RWPE1 (cell line): ENCODE results near the gene TPRKB.
"Not testable (repeated sequence)": the region's sequence is repeated elsewhere in the genome, so short reads cannot be mapped to it uniquely, and the experiment has no call there.

Source experiments
- CTCF ChIA-PET: fragments of 350-600 bp; sonication (Branson Sonifier 250); formaldehyde crosslinking; extraction: SDS; loops from one replicate; lab custom pipeline; 2021; lab: Yijun Ruan, JAX
- POLR2A ChIA-PET: fragments of 400-600 bp; formaldehyde crosslinking; extraction: SDS; loops from one replicate; lab custom pipeline; 2020; ENCODE audit warnings: antibody characterized with exemption; ENCODE audit not compliant: low non-redundant PET; lab: Yijun Ruan, JAX
- DNase-seq: peaks from one replicate; pipeline ENCODE4 v3.0.0; 2012; ENCODE audit warnings: low spot score
- H3K27ac ChIP-seq: fragments of 450-650 bp; 2 replicates; pipeline ENCODE4 v1.5.1; 2017
- CTCF ChIP-seq: fragments of 450-650 bp; conservative IDR thresholded peaks from 2 replicates; pipeline ENCODE4 v1.5.1; 2017; ENCODE audit warnings: low read depth, mild to moderate bottlenecking

Gene TPRKB

GRCh38 chr2:73740767-73741166, 3.6 kb upstream of the TPRKB start:
- H3K27ac ChIP-seq = no peak overlapping the region
- ChIA-PET CTCF (interaction anchor here (0.6 kb wide), 1 partner anchor 232 kb away, joined by 3 read pairs; no protein-coding TSS in a partner anchor), POLR2A (no interaction called here)
- no peak for DNase-seq
- no peak for TF ChIP-seq CTCF

- no peak for DNase-seq
- ChIA-PET POLR2A (no interaction called here), CTCF (no interaction called here)
- H3K27ac ChIP-seq = no peak overlapping the region
- TF ChIP-seq CTCF = no peak
Measured at GRCh38 chr2:73739101-73739500, 2.0 kb upstream of the TPRKB start.

GRCh38 chr2:73736378-73736777, 767 bp downstream of the TPRKB start:
- ChIA-PET POLR2A (no interaction called here), CTCF (no interaction called here)
- DNase-seq = no peak
- TF ChIP-seq CTCF = no peak
- peak overlapping the region; percentile 89 for H3K27ac ChIP-seq

GRCh38 chr2:73730810-73731209, 6.3 kb downstream of the TPRKB start:
- POLR2A ChIA-PET = no interaction called here
- TF ChIP-seq CTCF = no peak
- CTCF ChIA-PET = no interaction called here
- no peak for DNase-seq
- peak overlapping the region; percentile 79 for H3K27ac ChIP-seq

- CTCF ChIA-PET = no interaction called here
- POLR2A ChIA-PET = no interaction called here
Measured at GRCh38 chr2:73728711-73729110, 8.4 kb downstream of the TPRKB start.

GRCh38 chr2:73728043-73728442, 9.1 kb downstream of the TPRKB start:
- CTCF ChIA-PET = no interaction called here

More at GRCh38 chr2:73728711-73729110, 8.4 kb downstream of the TPRKB start:
- H3K27ac ChIP-seq = 0 out of 2 replicates have a peak overlapping the region, but pooled peaks have one; percentile 9
- no peak for TF ChIP-seq CTCF
- DNase-seq = no peak

GRCh38 chr2:73726657-73727056, 10.5 kb downstream of the TPRKB start:
- H3K27ac ChIP-seq, POLR2A ChIA-PET, CTCF ChIA-PET, DNase-seq: not testable (repeated sequence)

More at GRCh38 chr2:73728043-73728442, 9.1 kb downstream of the TPRKB start:
- DNase-seq = no peak
- no peak for TF ChIP-seq CTCF
- 0 out of 2 replicates have a peak overlapping the region, but pooled peaks have one; percentile 9 for H3K27ac ChIP-seq
- POLR2A ChIA-PET = no interaction called here
